Colonic mucosa (tissue), 4 donors: ENCODE data around the gene MTUS2. TPM values are rescaled to one million over a fixed set of nuclear protein-coding genes. Genes with fewer than 3 reads are reported as not detected.

Experiments
- DNase-seq: peaks from one replicate; pipeline ENCODE4 v3.0.0-alpha.2; 2020
- H3K27ac ChIP-seq: fragments of 200-600 bp; one replicate; pipeline ENCODE4 v1.8.0; 2021
- H3K27me3 ChIP-seq: fragments of 200-600 bp; one replicate; pipeline ENCODE4 v1.8.0; 2021
- H3K36me3 ChIP-seq: fragments of 200-600 bp; one replicate; pipeline ENCODE4 v1.8.0; 2021
- H3K4me1 ChIP-seq: fragments of 200-600 bp; one replicate; pipeline ENCODE4 v1.8.0; 2021; ENCODE audit warnings: mild to moderate bottlenecking
- H3K4me3 ChIP-seq: fragments of 200-600 bp; one replicate; pipeline ENCODE4 v1.8.0; 2021
- H3K9ac ChIP-seq, 2 donors: one replicate each; pipeline ENCODE4 v1.7.0; 2013; ENCODE audit warnings: control low read depth in 2 of 2, low read depth in 2 of 2, low read length in 2 of 2
- H3K9me3 ChIP-seq: fragments of 200-600 bp; one replicate; pipeline ENCODE4 v1.8.0; 2021
- intact Hi-C: fragments of 100-400 bp; cut with DNase I; formaldehyde crosslinking; loops from one replicate; pipeline ENCODE4 v1.14.1; 2022
- total RNA-seq, 2 donors: library from RNA; stranded (reverse); fragmentation: NEBNext Ultra II Directional in 1 of 2; extraction: Animal tissue kit (Norgen Biotek cat#: 25700) in 1 of 2; gene quantifications; one replicate each; pipeline ENCODE4 v1.2.1, GENCODE V29; 2021
- TF ChIP-seq, protein P1 (sequence below): fragments of 200-600 bp; IDR thresholded peaks from one replicate; pipeline ENCODE4 v1.8.0; 2022; ENCODE audit warnings: antibody characterized with exemption, mild to moderate bottlenecking
- donor health status: healthy.
- donor health status: DM: no; HTN: no; CAD: no.
- donor health status: DM: no; HTN: no; CAD: no.

Gene MTUS2
- total RNA-seq, 2 donors from 2014 or later = 0.11 to 0.40 TPM

DNA sequence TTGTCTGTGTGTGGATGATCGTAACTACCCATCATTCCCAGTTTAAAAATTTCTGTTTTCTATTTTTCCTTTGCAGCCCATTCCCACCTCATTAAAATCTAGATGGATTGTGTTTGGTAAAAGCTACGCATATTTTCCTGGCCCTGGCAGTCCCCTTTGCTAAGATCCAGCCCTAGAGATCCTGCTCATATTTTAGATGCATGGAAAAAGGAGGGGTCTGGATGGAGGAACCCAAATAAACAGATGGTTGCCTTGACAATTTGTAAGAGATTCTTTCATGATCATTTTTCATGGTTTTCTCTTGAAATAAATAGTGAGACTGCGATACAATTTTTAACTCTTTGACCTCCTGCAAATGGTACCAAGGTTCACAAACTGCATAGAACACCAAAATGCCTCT, 601.0 kb downstream of the MTUS2 start:
- DNase-seq = no peak
- Histone ChIP-seq H3K27ac (no peak overlapping the region), H3K36me3 (no peaks in the 10 kb centered on the region), H3K9ac (no peak overlapping the region), H3K9me3 (no peaks in the 10 kb centered on the region), H3K4me1 (no peaks in the 10 kb centered on the region), H3K4me3 (no peak overlapping the region), H3K27me3 (no peaks in the 10 kb centered on the region)
- TF ChIP-seq, protein P1, sequence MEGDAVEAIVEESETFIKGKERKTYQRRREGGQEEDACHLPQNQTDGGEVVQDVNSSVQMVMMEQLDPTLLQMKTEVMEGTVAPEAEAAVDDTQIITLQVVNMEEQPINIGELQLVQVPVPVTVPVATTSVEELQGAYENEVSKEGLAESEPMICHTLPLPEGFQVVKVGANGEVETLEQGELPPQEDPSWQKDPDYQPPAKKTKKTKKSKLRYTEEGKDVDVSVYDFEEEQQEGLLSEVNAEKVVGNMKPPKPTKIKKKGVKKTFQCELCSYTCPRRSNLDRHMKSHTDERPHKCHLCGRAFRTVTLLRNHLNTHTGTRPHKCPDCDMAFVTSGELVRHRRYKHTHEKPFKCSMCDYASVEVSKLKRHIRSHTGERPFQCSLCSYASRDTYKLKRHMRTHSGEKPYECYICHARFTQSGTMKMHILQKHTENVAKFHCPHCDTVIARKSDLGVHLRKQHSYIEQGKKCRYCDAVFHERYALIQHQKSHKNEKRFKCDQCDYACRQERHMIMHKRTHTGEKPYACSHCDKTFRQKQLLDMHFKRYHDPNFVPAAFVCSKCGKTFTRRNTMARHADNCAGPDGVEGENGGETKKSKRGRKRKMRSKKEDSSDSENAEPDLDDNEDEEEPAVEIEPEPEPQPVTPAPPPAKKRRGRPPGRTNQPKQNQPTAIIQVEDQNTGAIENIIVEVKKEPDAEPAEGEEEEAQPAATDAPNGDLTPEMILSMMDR = no peak
- intact Hi-C loops = no loop called here

DNA sequence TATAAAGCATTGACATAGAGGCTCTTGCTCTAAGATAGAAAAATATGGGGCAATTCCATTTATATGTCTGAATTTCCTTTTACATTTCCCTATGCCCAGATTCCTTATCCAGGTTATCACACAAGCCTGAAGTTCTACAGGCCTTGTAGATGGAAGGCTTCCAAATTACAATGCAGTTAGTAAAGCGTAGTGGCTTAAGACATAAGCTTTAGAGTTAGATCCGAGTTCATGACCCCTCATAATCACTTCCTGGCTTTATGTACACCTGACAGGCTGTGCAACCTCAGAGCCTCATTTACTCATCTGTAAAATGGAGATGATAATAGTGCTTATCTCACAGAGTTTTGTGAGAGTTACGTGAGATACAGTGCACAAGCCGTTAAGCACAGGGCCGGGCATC, 601.9 kb downstream of the MTUS2 start:
- Histone ChIP-seq H3K9ac (no peak overlapping the region), H3K27ac (no peak overlapping the region), H3K27me3 (no peaks in the 10 kb centered on the region), H3K4me3 (no peak overlapping the region), H3K36me3 (no peaks in the 10 kb centered on the region), H3K4me1 (no peaks in the 10 kb centered on the region), H3K9me3 (no peaks in the 10 kb centered on the region)
- TF ChIP-seq, protein P1 = no peak
- intact Hi-C loops = no loop called here
- DNase-seq = no peak

DNA sequence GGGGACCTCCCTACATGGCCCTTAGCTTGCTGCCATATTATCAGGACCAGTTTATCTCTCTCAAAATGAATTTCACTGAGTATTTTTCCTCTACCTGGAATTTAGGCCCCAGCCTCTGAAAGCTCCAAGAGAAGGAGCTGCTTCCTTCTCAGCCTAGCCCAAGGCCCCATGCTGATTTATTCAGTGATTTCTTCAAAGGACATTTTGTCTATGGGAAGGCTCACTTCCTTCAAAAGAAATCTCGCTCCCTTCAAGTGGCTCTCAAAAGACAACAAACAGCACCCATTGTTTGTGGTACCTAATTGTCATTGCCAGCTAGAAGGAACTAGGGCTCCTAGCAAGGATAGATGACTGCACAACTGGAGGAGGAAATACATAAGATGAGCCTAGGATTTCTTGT, 602.9 kb downstream of the MTUS2 start:
- Histone ChIP-seq H3K9ac (no peak overlapping the region), H3K9me3 (no peaks in the 10 kb centered on the region), H3K27ac (no peak overlapping the region), H3K4me1 (no peaks in the 10 kb centered on the region), H3K36me3 (no peaks in the 10 kb centered on the region), H3K27me3 (no peaks in the 10 kb centered on the region), H3K4me3 (no peak overlapping the region)
- TF ChIP-seq, protein P1 = no peak
- intact Hi-C loops = no loop called here
- no peak for DNase-seq

- Histone ChIP-seq H3K9me3 (no peaks in the 10 kb centered on the region), H3K27me3 (no peaks in the 10 kb centered on the region), H3K4me1 (no peaks in the 10 kb centered on the region), H3K27ac (no peak overlapping the region), H3K4me3 (no peak overlapping the region), H3K9ac (no peak overlapping the region), H3K36me3 (no peaks in the 10 kb centered on the region)
- DNase-seq = no peak
- intact Hi-C loops = no loop called here
- TF ChIP-seq, protein P1 = no peak
These were observed 607.8 kb downstream of the MTUS2 start for GRCh38 chr13:29427937-29428309.

DNA sequence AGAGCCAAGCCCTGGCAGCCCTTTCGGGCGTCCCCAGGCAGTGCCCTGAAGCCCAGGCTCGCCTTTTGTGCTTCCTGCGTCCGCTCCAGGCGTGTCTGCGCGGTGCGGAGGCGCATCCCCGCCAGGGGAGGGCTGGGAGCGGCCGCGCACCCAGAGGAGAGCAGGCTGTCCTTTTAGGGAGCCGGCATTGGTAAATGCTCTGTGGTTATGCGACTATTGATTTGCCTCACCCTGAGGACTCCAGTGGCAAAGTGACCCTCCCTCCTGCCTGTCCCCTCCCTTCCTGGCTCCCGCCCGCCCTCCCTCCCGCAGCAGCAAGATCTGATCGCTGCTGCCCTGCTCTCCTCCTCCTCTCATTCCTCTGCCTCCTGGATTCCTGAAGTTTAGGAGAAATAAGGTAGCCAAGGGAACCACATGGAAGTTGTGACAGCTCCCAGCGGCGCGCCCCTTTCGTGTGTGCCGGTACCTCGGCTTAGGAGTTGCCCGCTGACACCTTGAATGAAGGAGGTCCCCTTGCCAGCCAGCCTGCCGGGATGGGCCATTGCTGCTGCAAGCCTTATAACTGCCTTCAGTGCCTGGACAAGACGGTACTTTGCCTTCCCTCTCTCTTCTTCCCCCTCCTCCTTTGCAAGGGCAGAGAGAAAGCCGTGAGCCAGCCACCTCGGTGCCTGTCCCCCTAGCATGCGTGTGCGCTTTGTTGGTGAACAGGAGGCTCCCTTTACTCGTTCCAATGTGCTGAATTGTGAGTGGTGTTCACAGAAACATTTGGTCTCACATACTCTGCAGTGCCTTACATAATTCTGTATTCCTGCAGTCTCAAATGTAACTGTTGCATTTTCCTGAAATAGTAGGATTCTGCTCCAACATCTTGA, 608.4 kb downstream of the MTUS2 start:
- DNase-seq = no peak
- Histone ChIP-seq H3K9ac (no peak overlapping the region), H3K4me1 (no peaks in the 10 kb centered on the region), H3K9me3 (no peaks in the 10 kb centered on the region), H3K27me3 (no peaks in the 10 kb centered on the region), H3K27ac (no peak overlapping the region), H3K36me3 (no peaks in the 10 kb centered on the region), H3K4me3 (no peak overlapping the region)
- TF ChIP-seq, protein P1 = no peak
- intact Hi-C loops = no loop called here
